ENCODE data around the gene FEV. TPM values are rescaled to one million over a fixed set of nuclear protein-coding genes. Genes with fewer than 3 reads are reported as not detected.

The FEV gene
- total RNA-seq, 1 donor from 2014 or later: not detected

- H3K27ac Mint-ChIP-seq (ENCODE audit: unreplicated experiment): no peak overlapping the region
- DNase-seq: no peak
- H3K27me3 Mint-ChIP-seq (ENCODE audit: unreplicated experiment): peaks cover 4% of the 10 kb centered on the region
- TF ChIP-seq CTCF (IDR thresholded peaks at IDR 0.05; ENCODE audit: partially characterized antibody, unreplicated experiment): no peak
- H3K4me3 Mint-ChIP-seq (ENCODE audit: unreplicated experiment): no peak overlapping the region
- H3K4me1 Mint-ChIP-seq (ENCODE audit: low read depth, unreplicated experiment): no peaks in the 10 kb centered on the region
- H3K9me3 Mint-ChIP-seq (ENCODE audit: unreplicated experiment): peaks cover 2% of the 10 kb centered on the region
- H3K36me3 Mint-ChIP-seq (ENCODE audit: unreplicated experiment): no peaks in the 10 kb centered on the region
Measured at GRCh38 chr2:219025637-219026585, 40.9 kb upstream of the FEV start.

- Mint-ChIP-seq H3K27ac (ENCODE audit: unreplicated experiment) (no peak overlapping the region), H3K27me3 (ENCODE audit: unreplicated experiment) (peaks cover 5% of the 10 kb centered on the region), H3K9me3 (ENCODE audit: unreplicated experiment) (peaks cover 2% of the 10 kb centered on the region), H3K36me3 (ENCODE audit: unreplicated experiment) (no peaks in the 10 kb centered on the region), H3K4me3 (ENCODE audit: unreplicated experiment) (no peak overlapping the region), H3K4me1 (ENCODE audit: low read depth, unreplicated experiment) (no peaks in the 10 kb centered on the region)
- no peak for DNase-seq
- TF ChIP-seq CTCF (IDR thresholded peaks at IDR 0.05; ENCODE audit: partially characterized antibody, unreplicated experiment): no peak
Measured at GRCh38 chr2:219024059-219024458, 39.1 kb upstream of the FEV start.

DNA sequence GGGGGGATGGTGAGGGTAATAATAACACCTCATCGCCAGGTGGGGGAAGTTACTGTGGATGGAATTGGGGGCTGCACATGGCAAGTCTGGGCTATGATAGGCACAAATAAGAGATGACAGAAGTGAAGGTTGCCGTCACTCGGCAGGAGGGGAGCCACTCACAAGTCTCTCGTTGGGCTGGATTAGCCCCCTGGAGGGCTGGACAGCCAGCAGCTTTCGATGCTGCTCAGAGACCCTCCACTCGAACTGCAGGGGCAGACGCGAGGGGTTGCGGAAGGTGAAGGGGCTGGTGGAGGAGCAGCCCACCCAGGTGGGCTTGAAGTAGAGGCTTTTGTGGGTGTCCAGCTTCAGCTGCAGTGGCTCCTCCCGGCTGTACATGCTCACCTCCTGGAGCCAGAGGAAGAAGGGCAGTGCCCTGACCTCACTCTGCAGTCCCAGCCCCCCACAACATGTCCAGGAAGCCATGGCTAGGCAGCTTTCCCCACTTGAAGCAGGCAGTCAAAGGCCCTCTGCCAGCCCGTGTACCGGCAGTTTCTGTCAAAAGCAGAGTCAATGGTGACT, 38.1 kb upstream of the FEV start:
- no peak overlapping the region for H3K27ac Mint-ChIP-seq (ENCODE audit: unreplicated experiment)
- no peak for TF ChIP-seq CTCF (IDR thresholded peaks at IDR 0.05; ENCODE audit: partially characterized antibody, unreplicated experiment)
- H3K27me3 Mint-ChIP-seq (ENCODE audit: unreplicated experiment): peaks cover 5% of the 10 kb centered on the region

GRCh38 chr2:219022616-219023015, 37.6 kb upstream of the FEV start:
- DNase-seq: no peak
- TF ChIP-seq CTCF (IDR thresholded peaks at IDR 0.05; ENCODE audit: partially characterized antibody, unreplicated experiment): no peak
- no peaks in the 10 kb centered on the region for H3K4me1 Mint-ChIP-seq (ENCODE audit: low read depth, unreplicated experiment)
- no peak overlapping the region for H3K4me3 Mint-ChIP-seq (ENCODE audit: unreplicated experiment)
- H3K36me3 Mint-ChIP-seq (ENCODE audit: unreplicated experiment): no peaks in the 10 kb centered on the region
- H3K27ac Mint-ChIP-seq (ENCODE audit: unreplicated experiment): no peak overlapping the region
- peaks cover 5% of the 10 kb centered on the region for H3K27me3 Mint-ChIP-seq (ENCODE audit: unreplicated experiment)
- H3K9me3 Mint-ChIP-seq (ENCODE audit: unreplicated experiment): no peaks in the 10 kb centered on the region

More for the DNA sequence above, 38.1 kb upstream of the FEV start:
- no peaks in the 10 kb centered on the region for H3K36me3 Mint-ChIP-seq (ENCODE audit: unreplicated experiment)
- no peaks in the 10 kb centered on the region for H3K9me3 Mint-ChIP-seq (ENCODE audit: unreplicated experiment)
- DNase-seq: no peak
- no peak overlapping the region for H3K4me3 Mint-ChIP-seq (ENCODE audit: unreplicated experiment)
- H3K4me1 Mint-ChIP-seq (ENCODE audit: low read depth, unreplicated experiment): no peaks in the 10 kb centered on the region

DNA sequence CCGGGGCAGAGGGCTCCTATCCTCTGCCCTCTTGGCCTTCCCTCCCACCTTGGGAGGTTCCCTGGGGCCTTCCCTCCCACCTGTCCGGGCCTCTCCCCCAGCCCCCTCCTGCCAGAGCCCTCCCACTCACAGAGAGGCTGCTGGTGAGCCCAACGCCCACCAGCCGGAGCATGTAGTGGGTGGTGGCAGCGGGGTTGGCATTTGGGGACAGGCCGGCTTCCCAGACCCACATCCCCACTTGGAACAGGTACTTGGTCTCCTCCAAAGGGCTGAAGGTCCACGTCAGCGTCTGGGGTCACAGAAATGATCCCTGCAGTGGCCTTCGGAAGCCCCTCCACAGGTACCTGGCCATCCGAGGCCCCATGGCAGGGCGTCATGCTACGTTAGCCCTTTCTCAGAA, 37.1 kb upstream of the FEV start:
- Mint-ChIP-seq H3K9me3 (ENCODE audit: unreplicated experiment) (no peaks in the 10 kb centered on the region), H3K27me3 (ENCODE audit: unreplicated experiment) (peaks cover 5% of the 10 kb centered on the region), H3K4me1 (ENCODE audit: low read depth, unreplicated experiment) (no peaks in the 10 kb centered on the region)

More for the DNA sequence above, 37.1 kb upstream of the FEV start:
- no peak overlapping the region for H3K27ac Mint-ChIP-seq (ENCODE audit: unreplicated experiment)
- no peak for DNase-seq
- TF ChIP-seq CTCF (IDR thresholded peaks at IDR 0.05; ENCODE audit: partially characterized antibody, unreplicated experiment): no peak
- H3K4me3 Mint-ChIP-seq (ENCODE audit: unreplicated experiment): no peak overlapping the region
- H3K36me3 Mint-ChIP-seq (ENCODE audit: unreplicated experiment): no peaks in the 10 kb centered on the region
